ENCODE data around the gene ING4.

- no peak for TF ChIP-seq CTCF (IDR thresholded peaks at IDR 0.05 in 4 of 5, conservative IDR thresholded peaks at IDR 0.05 in 1 of 5)
- no peak for TF ChIP-seq POLR2A (IDR thresholded peaks at IDR 0.05)
Observed at GRCh38 chr12:6703631-6704030, 40.7 kb upstream of the ING4 start.
